Chondrocyte (in vitro differentiated cells): ENCODE results near the gene TRIM41. TPM values are rescaled to one million over a fixed set of nuclear protein-coding genes. Genes with fewer than 3 reads are reported as not detected.
"Not testable (repeated sequence)": the region's sequence is repeated elsewhere in the genome, so short reads cannot be mapped to it uniquely, and the experiment has no call there.

Experiments used
- DNase-seq: peaks from one replicate; pipeline ENCODE4 v3.0.0; 2021; ENCODE audit warnings: mixed read lengths, low spot score
- H3K27ac Mint-ChIP-seq: one replicate; pipeline ENCODE4 v1.8.0; 2021; ENCODE audit warnings: mild to moderate bottlenecking, moderate library complexity, mixed read lengths; ENCODE audit not compliant: unreplicated experiment
- H3K27me3 Mint-ChIP-seq: 2 replicates; pipeline ENCODE4 v1.8.0; 2021; ENCODE audit warnings: low read depth, mixed read lengths
- H3K36me3 Mint-ChIP-seq: 2 replicates; pipeline ENCODE4 v1.8.0; 2021; ENCODE audit warnings: low read depth, mixed read lengths
- H3K4me1 Mint-ChIP-seq: 2 replicates; pipeline ENCODE4 v1.8.0; 2021; ENCODE audit warnings: low read depth, mild to moderate bottlenecking, mixed read lengths
- H3K4me3 Mint-ChIP-seq: one replicate; pipeline ENCODE4 v1.8.0; 2021; ENCODE audit warnings: mild to moderate bottlenecking, moderate library complexity, mixed read lengths; ENCODE audit not compliant: unreplicated experiment
- H3K9me3 Mint-ChIP-seq: 2 replicates; pipeline ENCODE4 v1.8.0; 2021; ENCODE audit warnings: low read depth, mixed read lengths
- total RNA-seq: library from RNA; stranded (reverse); gene quantifications from 3 replicates; pipeline ENCODE4 v1.2.1, GENCODE V29; 2021
- TF ChIP-seq, protein P1 (sequence below): fragments of 200-600 bp; sonication (generic); IDR thresholded peaks from 2 replicates; pipeline ENCODE4 v1.5.0; 2021; ENCODE audit warnings: antibody characterized with exemption, mild to moderate bottlenecking, moderate library complexity

The TRIM41 gene
- total RNA-seq, 1 donor from 2014 or later = 19.3 TPM

DNA sequence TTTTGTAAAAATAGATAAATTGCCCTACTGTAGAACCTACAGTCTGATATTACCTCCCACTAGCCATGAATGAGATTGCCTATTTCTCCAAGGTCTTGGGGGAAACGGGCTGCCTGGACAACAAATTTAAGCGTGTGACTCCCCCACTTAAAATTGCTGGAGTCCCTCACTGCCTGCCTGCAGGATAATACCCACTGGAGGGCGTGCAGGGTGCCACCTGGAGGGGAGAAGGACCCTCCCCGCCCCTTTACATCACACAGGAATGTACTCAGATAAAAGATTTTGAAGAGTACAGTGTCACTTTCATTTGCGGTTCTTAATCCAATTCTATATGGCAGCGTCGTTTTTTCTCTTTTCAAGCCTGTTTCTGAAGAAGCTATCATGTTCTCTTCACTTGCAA is 11.9 kb upstream of the TRIM41 start:
- DNase-seq = no peak
- H3K4me1 Mint-ChIP-seq = peaks cover 18% of the 10 kb centered on the region
- H3K27me3 Mint-ChIP-seq = no peaks in the 10 kb centered on the region

DNA sequence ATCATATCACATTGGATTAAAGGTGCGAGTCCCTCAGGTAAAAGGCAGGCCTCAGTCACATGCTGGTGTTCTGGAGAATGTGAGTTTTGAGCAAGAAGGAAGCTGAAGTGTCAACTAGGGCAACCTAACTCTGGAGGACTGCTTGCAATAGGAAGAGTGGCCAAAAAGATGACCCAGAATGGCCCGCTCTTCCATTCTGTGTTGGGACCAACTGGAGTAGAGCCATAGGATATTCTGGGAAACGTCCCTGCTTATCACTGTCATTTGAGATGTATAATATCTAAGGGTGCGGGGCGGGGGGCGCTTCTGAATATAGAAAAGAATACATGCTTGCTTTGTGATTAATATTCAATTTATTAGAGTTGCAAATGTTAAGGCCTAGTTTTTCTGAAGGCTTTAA is 11.0 kb upstream of the TRIM41 start:
- H3K4me1 Mint-ChIP-seq = peaks cover 17% of the 10 kb centered on the region
- no peaks in the 10 kb centered on the region for H3K9me3 Mint-ChIP-seq
- TF ChIP-seq, protein P1, sequence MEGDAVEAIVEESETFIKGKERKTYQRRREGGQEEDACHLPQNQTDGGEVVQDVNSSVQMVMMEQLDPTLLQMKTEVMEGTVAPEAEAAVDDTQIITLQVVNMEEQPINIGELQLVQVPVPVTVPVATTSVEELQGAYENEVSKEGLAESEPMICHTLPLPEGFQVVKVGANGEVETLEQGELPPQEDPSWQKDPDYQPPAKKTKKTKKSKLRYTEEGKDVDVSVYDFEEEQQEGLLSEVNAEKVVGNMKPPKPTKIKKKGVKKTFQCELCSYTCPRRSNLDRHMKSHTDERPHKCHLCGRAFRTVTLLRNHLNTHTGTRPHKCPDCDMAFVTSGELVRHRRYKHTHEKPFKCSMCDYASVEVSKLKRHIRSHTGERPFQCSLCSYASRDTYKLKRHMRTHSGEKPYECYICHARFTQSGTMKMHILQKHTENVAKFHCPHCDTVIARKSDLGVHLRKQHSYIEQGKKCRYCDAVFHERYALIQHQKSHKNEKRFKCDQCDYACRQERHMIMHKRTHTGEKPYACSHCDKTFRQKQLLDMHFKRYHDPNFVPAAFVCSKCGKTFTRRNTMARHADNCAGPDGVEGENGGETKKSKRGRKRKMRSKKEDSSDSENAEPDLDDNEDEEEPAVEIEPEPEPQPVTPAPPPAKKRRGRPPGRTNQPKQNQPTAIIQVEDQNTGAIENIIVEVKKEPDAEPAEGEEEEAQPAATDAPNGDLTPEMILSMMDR = no peak
- H3K27me3 Mint-ChIP-seq = no peaks in the 10 kb centered on the region
- H3K27ac Mint-ChIP-seq = no peak overlapping the region
- no peak overlapping the region for H3K4me3 Mint-ChIP-seq
- H3K36me3 Mint-ChIP-seq = no peaks in the 10 kb centered on the region
- no peak for DNase-seq

More for the DNA sequence above, 11.9 kb upstream of the TRIM41 start:
- Mint-ChIP-seq H3K36me3 (no peaks in the 10 kb centered on the region), H3K4me3 (no peak overlapping the region), H3K27ac (no peak overlapping the region), H3K9me3 (no peaks in the 10 kb centered on the region)
- TF ChIP-seq, protein P1 = no peak

DNA sequence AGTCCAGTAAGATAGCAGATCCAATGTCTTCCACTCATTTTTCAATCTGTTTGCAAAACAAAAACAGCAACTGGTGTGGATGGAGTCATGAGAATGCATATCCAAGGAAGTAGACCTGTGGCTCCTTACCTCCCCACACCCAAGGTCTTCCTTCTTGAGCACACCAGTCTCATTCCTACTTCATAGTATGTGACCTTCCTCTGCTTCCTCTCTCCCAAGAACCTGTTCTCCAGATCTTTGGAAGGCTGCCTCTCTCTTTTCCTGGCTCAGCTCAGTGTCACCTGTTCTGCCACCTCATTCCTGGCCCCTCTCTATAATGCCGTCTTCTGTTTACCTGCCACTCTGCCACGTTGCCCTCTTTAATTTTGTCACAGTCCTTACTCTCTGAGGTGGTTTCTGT is 10.1 kb upstream of the TRIM41 start:
- peaks cover 24% of the 10 kb centered on the region for H3K4me1 Mint-ChIP-seq
- H3K27ac Mint-ChIP-seq = no peak overlapping the region
- no peaks in the 10 kb centered on the region for H3K9me3 Mint-ChIP-seq

DNA sequence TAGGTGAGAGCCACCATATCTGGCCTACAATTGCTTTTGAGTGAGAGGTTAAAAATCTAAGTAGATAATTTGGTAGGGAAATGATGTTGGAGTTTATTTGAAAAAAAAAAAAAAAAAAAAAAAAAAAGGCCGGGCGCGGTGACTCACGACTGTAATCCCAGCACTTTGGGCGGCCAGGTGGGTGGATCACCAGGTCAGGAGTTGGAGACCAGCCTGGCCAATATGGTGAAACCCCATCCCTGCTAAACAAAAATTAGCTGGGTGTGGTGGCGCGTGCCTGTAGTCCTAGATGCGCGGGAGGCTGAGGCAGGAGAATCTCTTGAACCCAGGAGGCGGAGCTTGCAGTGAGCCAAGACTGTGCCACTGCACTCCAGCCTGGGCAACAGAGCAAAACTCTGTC is 8.8 kb upstream of the TRIM41 start:
- peaks cover 26% of the 10 kb centered on the region for H3K4me1 Mint-ChIP-seq
- H3K27ac Mint-ChIP-seq, H3K27me3 Mint-ChIP-seq, H3K9me3 Mint-ChIP-seq, H3K36me3 Mint-ChIP-seq, DNase-seq, H3K4me3 Mint-ChIP-seq: not testable (repeated sequence)

More for the DNA sequence above, 10.1 kb upstream of the TRIM41 start:
- Mint-ChIP-seq H3K36me3 (no peaks in the 10 kb centered on the region), H3K4me3 (no peak overlapping the region), H3K27me3 (no peaks in the 10 kb centered on the region)
- TF ChIP-seq, protein P1 = no peak
- no peak for DNase-seq

DNA sequence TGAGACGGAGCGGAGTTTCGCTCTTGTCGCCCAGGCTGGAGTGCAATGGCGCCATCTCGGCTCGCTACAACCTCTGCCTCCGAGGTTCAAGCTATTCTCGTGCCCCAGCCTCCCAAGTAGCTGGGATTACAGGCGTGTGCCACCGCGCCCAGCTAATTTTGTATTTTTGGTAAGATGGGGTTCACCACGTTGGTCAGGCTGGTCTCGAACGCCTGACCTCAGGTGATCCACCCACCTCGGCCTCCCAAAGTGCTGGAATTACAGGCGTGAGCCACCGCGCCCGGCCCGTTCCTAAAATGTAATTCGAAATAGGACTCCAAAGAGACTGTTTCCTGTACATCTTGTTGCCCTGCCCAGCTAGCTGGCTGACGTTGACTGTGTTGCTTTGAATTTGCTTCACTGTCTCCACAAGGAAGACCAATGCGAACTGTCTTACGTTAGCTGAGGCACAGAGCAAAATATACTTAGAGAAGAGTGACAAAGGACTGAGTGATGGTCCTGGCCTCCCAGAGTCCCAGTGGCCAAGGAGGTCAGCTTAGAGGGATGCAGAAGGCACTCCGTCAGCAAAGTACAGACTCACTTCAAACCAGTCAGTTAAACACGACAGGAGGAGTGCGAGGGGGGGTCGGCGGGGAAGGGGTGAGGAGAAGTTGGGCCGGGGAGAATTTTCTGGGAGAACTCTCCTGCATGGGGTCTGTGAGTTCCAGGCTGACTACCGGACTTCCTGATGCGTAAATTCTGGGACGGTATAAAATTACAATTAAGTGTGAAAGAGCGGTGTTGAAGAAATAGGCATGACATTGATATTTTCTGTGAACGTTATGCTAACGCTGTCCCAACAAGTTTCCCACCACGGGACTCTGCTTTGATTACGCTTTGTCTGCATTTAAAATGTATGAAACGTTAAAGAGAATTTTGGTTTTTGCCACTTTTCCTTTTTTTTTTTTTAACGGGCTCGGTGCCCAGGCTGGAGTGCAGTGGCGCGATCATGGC is 6.8 kb upstream of the TRIM41 start:
- no peaks in the 10 kb centered on the region for H3K27me3 Mint-ChIP-seq
- peak overlapping the region; percentile 51 for H3K27ac Mint-ChIP-seq
- TF ChIP-seq, protein P1 = no peak
- no peaks in the 10 kb centered on the region for H3K36me3 Mint-ChIP-seq
- H3K9me3 Mint-ChIP-seq = no peaks in the 10 kb centered on the region
- peak overlapping the region; percentile 68 for H3K4me3 Mint-ChIP-seq
- no peak for DNase-seq
- H3K4me1 Mint-ChIP-seq = peaks cover 31% of the 10 kb centered on the region
